Tibial nerve (tissue), 4 donors: ENCODE results near the gene SMTNL1. TPM values are rescaled to one million over a fixed set of nuclear protein-coding genes. Genes with fewer than 3 reads are reported as not detected.

ENCODE experiments used
- DNase-seq, 2 donors: peaks; one replicate each; pipeline ENCODE4 v3.0.0-alpha.2; 2019; ENCODE audit warnings: low spot score in 2 of 2
- H3K27ac ChIP-seq, 4 donors: fragments of 200-600 bp; sonication (generic) in 3 of 4; one replicate each; pipeline ENCODE4 v1.5.1; 2017 to 2019; ENCODE audit warnings: mild to moderate bottlenecking in 1 of 4
- H3K27me3 ChIP-seq, 2 donors: fragments of 200-600 bp; sonication (generic) in 1 of 2; one replicate each; pipeline versions ENCODE4 v1.5.1 to v1.6.0; 2017 to 2019
- H3K36me3 ChIP-seq, 3 donors: fragments of 200-600 bp; sonication (generic); one replicate each; pipeline ENCODE4 v1.5.1; 2018 to 2019
- H3K4me1 ChIP-seq, 4 donors: fragments of 200-600 bp; sonication (generic) in 3 of 4; one replicate each; pipeline ENCODE4 v1.5.1; 2017 to 2019
- H3K4me3 ChIP-seq, 4 donors: fragments of 200-600 bp; sonication (generic) in 3 of 4; one replicate each; pipeline ENCODE4 v1.5.1; 2017 to 2019; ENCODE audit warnings: mild to moderate bottlenecking in 1 of 4, moderate library complexity in 1 of 4
- H3K9me3 ChIP-seq, 4 donors: fragments of 200-600 bp; sonication (generic) in 3 of 4; one replicate each; pipeline ENCODE4 v1.5.1; 2017 to 2019
- CTCF ChIP-seq, 5 experiments: fragments of 200-600 bp in 3 of 5; fragments of 450-650 bp in 2 of 5; sonication (generic) in 3 of 5; IDR thresholded peaks; one replicate each; pipeline ENCODE4 v1.5.1; 2016 to 2019; ENCODE audit warnings: antibody characterized with exemption in 5 of 5, mild to moderate bottlenecking in 3 of 5, moderate library complexity in 2 of 5
- EP300 ChIP-seq, 2 donors: sonication (generic); formaldehyde crosslinking; IDR thresholded peaks; one replicate each; pipeline ENCODE4 v1.6.1; 2017; ENCODE audit warnings: antibody characterized with exemption in 2 of 2, mild to moderate bottlenecking in 1 of 2
- POLR2A ChIP-seq, 2 donors: fragments of 450-650 bp; IDR thresholded peaks; one replicate each; pipeline ENCODE4 v1.6.1; 2017; ENCODE audit warnings: antibody characterized with exemption in 2 of 2, mild to moderate bottlenecking in 2 of 2, moderate library complexity in 2 of 2
- WGBS, 2 donors: methylation state at CpG; one replicate each; pipeline ENCODE4 v1.1.5; 2018; 5-methylcytosine and 5-hydroxymethylcytosine counted together
- total RNA-seq, 4 donors: library from RNA; depleted of rRNA; stranded (reverse); fragments of >200 nt; gene quantifications; one replicate each; pipeline ENCODE4 v1.1.0, GENCODE V29; 2016

SMTNL1 gene
- not detected for total RNA-seq

- Histone ChIP-seq H3K27ac (no peak within 1 kb of the TSS), H3K4me1 (peaks cover 0 to under 1% (median 0%) of the 10 kb centered on the region in 4 donors), H3K9me3 (no peaks in the 10 kb centered on the region), H3K4me3 (no peak within 1 kb of the TSS), H3K27me3 (no peaks in the 10 kb centered on the region), H3K36me3 (peaks cover 0 to 7% (median 0%) of the 10 kb centered on the region in 3 donors)
- TF ChIP-seq POLR2A (IDR thresholded peaks at IDR 0.05), result no peak
- TF ChIP-seq EP300 (IDR thresholded peaks at IDR 0.05), result no peak
- TF ChIP-seq CTCF (IDR thresholded peaks at IDR 0.05), result no peak
- 43 to 60% methylated on average over 14 of the region's 14 CpGs for WGBS, 2 donors
- no peak for DNase-seq
Measured at GRCh38 chr11:57536947-57537619, at the start of gene SMTNL1. Gene SMTNL1 (plus strand): TSS chr11:57537595. CDS start chr11:57542643, 5,048 bp downstream.

- Histone ChIP-seq H3K4me1 (peaks cover 0 to 15% (median 4%) of the 10 kb centered on the region in 4 donors), H3K27ac (no peak overlapping the region), H3K27me3 (peaks cover 0 to 12% of the 10 kb centered on the region in 2 donors), H3K4me3 (no peak overlapping the region), H3K36me3 (peaks cover 0 to 82% (median 0%) of the 10 kb centered on the region in 3 donors), H3K9me3 (no peaks in the 10 kb centered on the region)
- 80 to 81% methylated on average over 6 of the region's 6 CpGs for WGBS, 2 donors
- no peak for DNase-seq
- TF ChIP-seq CTCF (IDR thresholded peaks at IDR 0.05), result no peak
- TF ChIP-seq POLR2A (IDR thresholded peaks at IDR 0.05), result no peak
- TF ChIP-seq EP300 (IDR thresholded peaks at IDR 0.05), result no peak
Measured at GRCh38 chr11:57487920-57488659, 49.3 kb upstream of the SMTNL1 start.

- Histone ChIP-seq H3K36me3 (peaks cover 0 to 77% (median 0%) of the 10 kb centered on the region in 3 donors), H3K4me1 (no peaks in the 10 kb centered on the region), H3K27ac (no peak overlapping the region), H3K4me3 (no peak overlapping the region), H3K9me3 (no peaks in the 10 kb centered on the region), H3K27me3 (no peaks in the 10 kb centered on the region)
- no peak for DNase-seq
- TF ChIP-seq POLR2A (IDR thresholded peaks at IDR 0.05) (no peak), CTCF (IDR thresholded peaks at IDR 0.05) (no peak), EP300 (IDR thresholded peaks at IDR 0.05) (no peak)
- 89 to 90% methylated on average over 9 of the region's 9 CpGs for WGBS, 2 donors
Measured at GRCh38 chr11:57490456-57491248, 46.7 kb upstream of the SMTNL1 start.

- no peak for DNase-seq
- Histone ChIP-seq H3K4me3 (no peak overlapping the region), H3K27me3 (no peaks in the 10 kb centered on the region), H3K4me1 (no peaks in the 10 kb centered on the region), H3K9me3 (no peaks in the 10 kb centered on the region), H3K36me3 (peaks cover 0 to 79% (median 0%) of the 10 kb centered on the region in 3 donors), H3K27ac (no peak overlapping the region)
- TF ChIP-seq CTCF (IDR thresholded peaks at IDR 0.05) (peak; percentile 33 to 56 (median 40)), POLR2A (IDR thresholded peaks at IDR 0.05) (no peak)
- 70 to 74% methylated on average over 10 to 11 of the region's 11 CpGs for WGBS, 2 donors
Measured at GRCh38 chr11:57491371-57492061, 45.9 kb upstream of the SMTNL1 start.
